ENCODE results near the gene ARHGAP10. TPM values are rescaled to one million over a fixed set of nuclear protein-coding genes. Genes with fewer than 3 reads are reported as not detected.

ARHGAP10 gene
- total RNA-seq, 1 donor from 2014 or later = 10.9 TPM

DNA sequence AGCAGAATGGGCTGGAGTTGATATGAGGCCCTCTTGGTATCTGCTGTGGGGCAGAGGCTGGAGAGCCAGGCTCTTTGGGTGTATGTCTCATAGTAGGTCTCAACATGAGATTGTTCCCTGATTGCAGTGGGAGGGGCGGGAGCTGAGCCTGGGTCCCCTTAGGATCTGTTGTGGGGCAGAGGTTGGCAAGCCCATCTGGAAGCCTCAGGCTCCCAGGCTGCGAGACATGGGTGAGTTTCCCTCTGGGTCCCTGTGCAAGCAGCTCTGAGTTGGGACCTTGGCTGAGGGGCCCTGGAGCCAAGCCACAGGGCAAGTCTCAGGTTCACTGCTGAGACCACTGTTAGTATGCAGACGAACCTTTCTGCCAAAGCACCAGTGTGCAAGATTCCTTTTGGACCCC is 201.9 kb downstream of the ARHGAP10 start:
- TF ChIP-seq, protein P1, sequence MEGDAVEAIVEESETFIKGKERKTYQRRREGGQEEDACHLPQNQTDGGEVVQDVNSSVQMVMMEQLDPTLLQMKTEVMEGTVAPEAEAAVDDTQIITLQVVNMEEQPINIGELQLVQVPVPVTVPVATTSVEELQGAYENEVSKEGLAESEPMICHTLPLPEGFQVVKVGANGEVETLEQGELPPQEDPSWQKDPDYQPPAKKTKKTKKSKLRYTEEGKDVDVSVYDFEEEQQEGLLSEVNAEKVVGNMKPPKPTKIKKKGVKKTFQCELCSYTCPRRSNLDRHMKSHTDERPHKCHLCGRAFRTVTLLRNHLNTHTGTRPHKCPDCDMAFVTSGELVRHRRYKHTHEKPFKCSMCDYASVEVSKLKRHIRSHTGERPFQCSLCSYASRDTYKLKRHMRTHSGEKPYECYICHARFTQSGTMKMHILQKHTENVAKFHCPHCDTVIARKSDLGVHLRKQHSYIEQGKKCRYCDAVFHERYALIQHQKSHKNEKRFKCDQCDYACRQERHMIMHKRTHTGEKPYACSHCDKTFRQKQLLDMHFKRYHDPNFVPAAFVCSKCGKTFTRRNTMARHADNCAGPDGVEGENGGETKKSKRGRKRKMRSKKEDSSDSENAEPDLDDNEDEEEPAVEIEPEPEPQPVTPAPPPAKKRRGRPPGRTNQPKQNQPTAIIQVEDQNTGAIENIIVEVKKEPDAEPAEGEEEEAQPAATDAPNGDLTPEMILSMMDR (conservative IDR thresholded peaks at IDR 0.05; ENCODE audit: low read depth, low read length) = no peak
- DNase-seq (ENCODE audit: low read depth) = no peak
- no peak overlapping the region for H3K4me3 ChIP-seq (ENCODE audit: low read depth, low read length)

DNA sequence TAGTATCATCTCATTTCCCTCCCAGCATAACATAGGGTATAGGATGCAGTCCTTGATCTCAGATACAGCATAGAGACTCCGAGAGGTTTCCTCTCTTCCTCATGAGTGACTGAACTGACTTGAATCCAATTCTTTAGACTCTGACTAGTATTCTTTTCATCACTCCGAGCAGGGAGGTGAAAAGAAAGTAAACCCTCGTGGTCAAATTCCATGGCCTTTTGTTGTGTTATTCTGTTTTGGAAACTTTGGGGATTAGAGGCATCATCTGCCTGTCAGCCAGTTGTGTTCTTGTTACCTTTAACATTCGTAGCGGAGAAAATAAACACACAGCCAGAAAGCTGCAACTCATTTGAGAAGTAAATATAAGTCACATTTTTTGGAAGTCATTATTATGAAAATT is 206.6 kb downstream of the ARHGAP10 start:
- DNase-seq (ENCODE audit: low read depth) = no peak
- H3K4me3 ChIP-seq (ENCODE audit: low read depth, low read length) = no peak overlapping the region
- TF ChIP-seq, protein P1 (conservative IDR thresholded peaks at IDR 0.05; ENCODE audit: low read depth, low read length) = no peak

GRCh38 chr4:147940171-147940570 is 208.3 kb downstream of the ARHGAP10 start:
- H3K4me3 ChIP-seq (ENCODE audit: low read depth, low read length) = no peak overlapping the region
- TF ChIP-seq, protein P1 (conservative IDR thresholded peaks at IDR 0.05; ENCODE audit: low read depth, low read length) = no peak

DNA sequence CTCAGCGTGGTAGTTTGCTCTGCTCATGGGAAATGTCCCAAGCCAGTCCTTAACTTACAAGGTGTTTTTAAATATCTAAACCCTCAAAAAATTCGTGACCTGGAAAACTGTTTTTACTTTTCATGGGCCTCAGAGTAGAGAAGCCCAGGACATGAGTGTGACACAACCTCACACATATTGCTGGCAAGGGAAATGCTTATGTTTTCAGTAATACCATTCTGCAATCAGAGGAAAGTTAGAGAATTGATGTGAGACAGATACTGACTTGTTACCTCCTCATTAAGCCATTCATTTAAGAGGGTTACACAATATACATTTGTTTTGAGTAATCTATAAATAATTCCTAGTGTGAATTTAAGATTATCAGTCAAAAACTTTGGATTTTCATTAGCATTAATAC is 209.5 kb downstream of the ARHGAP10 start:
- no peak for DNase-seq (ENCODE audit: low read depth)
- H3K4me3 ChIP-seq (ENCODE audit: low read depth, low read length) = no peak overlapping the region
- TF ChIP-seq, protein P1 (conservative IDR thresholded peaks at IDR 0.05; ENCODE audit: low read depth, low read length) = no peak

More at GRCh38 chr4:147940171-147940570, 208.3 kb downstream of the ARHGAP10 start:
- DNase-seq (ENCODE audit: low read depth) = no peak

GRCh38 chr4:147942729-147943128 is 210.8 kb downstream of the ARHGAP10 start:
- H3K4me3 ChIP-seq (ENCODE audit: low read depth, low read length) = no peak overlapping the region
- TF ChIP-seq, protein P1 (conservative IDR thresholded peaks at IDR 0.05; ENCODE audit: low read depth, low read length) = no peak
- no peak for DNase-seq (ENCODE audit: low read depth)

- no peak overlapping the region for H3K4me3 ChIP-seq (ENCODE audit: low read depth, low read length)
- DNase-seq (ENCODE audit: low read depth) = no peak
- TF ChIP-seq, protein P1 (conservative IDR thresholded peaks at IDR 0.05; ENCODE audit: low read depth, low read length) = no peak
Measured at GRCh38 chr4:147943159-147943638, 211.3 kb downstream of the ARHGAP10 start.

GRCh38 chr4:147944249-147944648 is 212.4 kb downstream of the ARHGAP10 start:
- TF ChIP-seq, protein P1 (conservative IDR thresholded peaks at IDR 0.05; ENCODE audit: low read depth, low read length) = no peak
- DNase-seq (ENCODE audit: low read depth) = no peak

More at GRCh38 chr4:147944249-147944648, 212.4 kb downstream of the ARHGAP10 start:
- H3K4me3 ChIP-seq (ENCODE audit: low read depth, low read length) = no peak overlapping the region

Measured in epithelial cell of proximal tubule (primary cell).